Occipital lobe (tissue), 3 donors: ENCODE data around the gene EFCAB9. TPM values are rescaled to one million over a fixed set of nuclear protein-coding genes. Genes with fewer than 3 reads are reported as not detected.

Experiments
- DNase-seq: peaks from one replicate; lab custom pipeline; 2025; lab: John Stamatoyannopoulos, UW
- small RNA-seq: library from RNA; depleted of rRNA; stranded (forward); fragments of <200 nt; gene quantifications from one replicate; pipeline ENCODE3, GENCODE V24; 2014
- total RNA-seq: library from RNA; depleted of rRNA; stranded (reverse); fragments of >200 nt; gene quantifications from one replicate; pipeline ENCODE4 v1.2.3, GENCODE V29; 2014

Gene EFCAB9
- total RNA-seq, 1 donor from 2014 or later, result not detected

DNA sequence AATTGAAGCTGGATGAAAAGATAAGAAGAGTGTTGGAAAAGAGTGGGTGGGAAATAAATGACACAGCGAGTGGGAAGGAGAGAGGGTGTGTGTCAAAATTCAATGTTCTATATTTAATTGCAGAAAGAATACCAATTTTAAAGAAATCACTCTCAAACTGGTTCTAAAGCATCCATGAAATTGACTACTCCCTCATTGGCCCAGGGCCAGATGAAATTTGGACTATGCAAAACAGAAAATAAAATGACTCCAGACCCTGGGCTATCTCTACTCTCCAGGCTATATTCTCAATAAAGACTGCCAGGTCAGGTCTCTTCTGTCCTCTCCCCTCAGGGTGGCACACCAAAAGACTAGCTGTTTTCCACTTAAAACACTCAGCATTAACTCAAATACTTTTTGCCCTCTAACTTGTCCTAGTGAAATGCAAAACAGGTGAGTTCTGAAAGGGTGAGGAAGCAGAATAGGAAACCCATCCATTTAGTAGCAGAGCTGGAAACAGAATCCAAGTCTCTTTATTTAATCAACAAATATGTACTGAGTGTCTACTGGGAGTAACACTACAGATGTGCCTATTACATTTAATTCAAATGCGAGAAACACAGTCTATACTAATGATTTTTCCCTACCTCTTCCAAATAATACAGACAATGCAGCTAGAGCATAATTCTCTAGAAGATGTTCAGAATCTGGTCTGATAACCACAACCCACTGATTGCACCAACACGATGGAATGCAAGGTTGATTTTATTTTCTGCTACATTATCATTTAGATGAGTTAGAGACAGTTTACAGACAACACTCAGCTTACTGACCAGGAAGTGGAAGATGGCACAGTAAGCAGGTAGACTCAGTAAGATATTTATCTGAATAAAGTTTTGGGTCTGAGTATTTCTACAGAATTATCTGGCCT, 42.1 kb downstream of the EFCAB9 start:
- DNase-seq, result no peak

DNA sequence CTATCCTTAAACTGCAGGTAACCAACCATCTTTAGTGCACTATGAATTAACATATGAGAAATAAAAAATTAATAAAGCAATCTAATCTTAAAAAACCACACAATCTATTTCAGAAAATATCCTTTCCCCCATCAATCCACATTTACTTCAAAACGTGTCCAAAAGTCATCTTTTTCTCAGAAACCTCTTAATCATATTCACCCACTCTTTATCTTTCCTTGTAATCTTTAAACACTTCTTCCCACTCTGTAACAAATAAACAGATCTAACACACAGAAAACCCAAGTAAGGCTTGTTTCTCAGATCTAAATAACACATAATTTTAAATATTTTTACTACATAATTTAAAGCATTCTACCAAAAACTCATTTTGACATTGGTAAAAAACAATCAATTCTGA, 44.4 kb downstream of the EFCAB9 start:
- DNase-seq, result no peak

DNA sequence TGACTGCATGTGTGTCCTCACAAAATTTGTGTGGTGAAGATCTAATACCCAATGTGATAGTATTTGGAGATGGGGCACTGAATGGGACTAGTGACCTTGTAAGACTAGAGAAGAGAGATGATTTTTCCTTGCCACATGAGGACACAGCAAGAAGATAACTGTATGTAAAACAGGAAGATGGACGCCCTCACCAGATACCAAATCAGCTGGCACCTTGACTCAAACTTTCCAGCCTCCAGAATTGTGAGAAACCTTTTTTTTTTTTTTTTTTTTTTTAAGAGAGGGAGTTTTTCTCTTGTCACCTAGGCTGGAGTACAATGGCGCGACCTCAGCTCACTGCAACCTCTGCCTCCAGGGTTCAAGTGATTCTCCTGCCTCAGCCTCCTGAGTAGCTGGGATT, 49.3 kb downstream of the EFCAB9 start:
- DNase-seq, result no peak

DNA sequence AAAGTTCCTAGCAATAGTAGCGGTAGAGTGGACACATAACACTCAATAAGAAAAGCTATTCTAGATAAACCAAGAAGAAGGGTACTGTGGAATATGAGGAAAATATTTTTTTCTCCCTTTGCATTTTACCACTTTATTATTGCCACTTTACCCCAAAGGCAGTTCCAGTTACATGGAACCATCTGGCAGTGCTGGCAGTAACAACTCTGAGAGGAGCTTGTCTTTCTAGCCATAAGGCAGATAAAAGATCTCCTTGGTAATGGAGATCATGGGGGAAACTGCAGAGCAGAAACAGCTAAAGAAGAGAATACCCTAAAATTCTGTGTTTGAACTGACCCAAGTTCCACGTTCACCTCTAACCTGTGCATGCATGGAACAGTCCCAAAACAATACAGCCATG, 51.1 kb downstream of the EFCAB9 start:
- DNase-seq, result no peak

DNA sequence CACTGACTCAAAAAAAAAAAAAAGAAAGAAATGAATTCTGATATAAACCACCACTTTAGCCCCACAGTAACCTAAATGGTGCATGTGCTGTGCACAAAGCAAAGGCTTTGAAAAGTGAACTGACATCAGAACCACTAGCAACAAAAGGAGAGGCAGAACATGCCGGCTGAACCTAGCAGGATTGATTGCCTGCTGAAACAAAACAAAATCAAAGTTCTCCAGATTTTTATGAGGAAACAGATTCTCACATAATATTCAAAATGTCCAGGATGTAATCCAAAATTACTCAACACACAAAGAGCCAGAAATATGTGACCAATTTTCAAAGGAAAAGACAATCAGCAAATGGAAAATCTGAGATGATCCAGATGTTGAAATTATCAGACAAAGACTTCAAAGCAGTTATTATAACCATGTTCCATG, 51.7 kb downstream of the EFCAB9 start:
- no peak for DNase-seq

DNA sequence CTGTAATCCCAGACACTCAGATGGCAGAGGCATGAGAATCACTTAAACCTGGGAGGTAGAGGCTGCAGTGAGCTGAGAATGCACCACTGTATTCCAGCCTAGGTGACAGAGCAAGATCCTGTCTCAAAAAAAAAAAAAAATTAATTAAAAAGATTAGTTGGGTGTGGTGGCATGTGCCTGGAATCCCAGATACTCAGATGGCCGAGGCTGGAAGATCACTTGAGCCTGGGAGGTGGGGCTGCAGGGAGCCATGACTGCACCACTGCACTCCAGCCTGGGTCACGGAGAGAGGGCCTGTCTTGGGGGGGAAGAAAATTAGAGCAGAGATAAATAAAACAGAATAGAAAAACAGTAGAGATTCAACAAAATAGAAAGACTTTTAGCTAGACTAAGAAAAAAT, 54.7 kb downstream of the EFCAB9 start:
- DNase-seq, result no peak

DNA sequence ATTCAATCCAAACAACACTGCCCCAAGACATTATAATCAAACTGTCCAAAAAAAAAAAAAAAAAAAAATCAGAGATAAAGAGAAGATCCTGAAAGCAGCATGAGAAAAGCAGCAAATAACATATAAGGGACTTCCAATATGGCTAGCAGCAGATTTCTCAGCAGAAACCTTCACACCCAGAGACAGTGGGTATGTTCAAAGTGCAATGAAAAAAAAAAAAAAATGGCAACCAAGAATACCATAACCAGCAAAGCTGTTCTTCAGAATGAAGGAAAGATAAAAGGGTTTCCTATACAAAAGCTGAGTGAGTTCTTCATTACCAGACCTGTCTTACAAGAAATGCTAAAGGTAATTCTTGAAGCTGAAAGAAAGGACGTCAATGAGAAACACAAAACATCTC, 57.4 kb downstream of the EFCAB9 start:
- DNase-seq, result no peak

DNA sequence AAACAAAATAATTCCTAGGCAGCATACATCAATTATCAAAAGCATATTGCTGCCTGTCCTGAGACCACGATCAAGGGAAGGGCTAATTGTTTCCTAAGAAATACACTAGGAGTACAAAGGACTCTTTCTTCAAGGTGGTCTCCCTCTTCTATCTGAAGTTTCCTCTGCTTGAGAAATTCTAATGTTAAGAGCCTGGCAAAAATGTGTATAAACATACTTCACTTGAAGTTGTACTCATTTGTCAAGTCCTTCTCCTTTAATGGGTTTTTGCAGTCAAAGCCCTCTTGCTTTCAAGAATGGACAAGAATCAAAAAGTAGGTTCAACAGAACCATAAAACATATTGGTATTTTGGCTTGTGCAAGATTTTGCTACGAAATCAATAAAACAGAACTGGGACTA, 58.5 kb downstream of the EFCAB9 start:
- DNase-seq, result no peak

Small RNA genes lying within 50 kb of the gene (small RNA-seq; reads per million reads assigned to genes)
- not detected for gene RF00191

Other genes starting within 250 kb of the EFCAB9 start
- gene FBXW11, start 187.5 kb upstream of the EFCAB9 start, total RNA-seq, result 162 TPM
- 9.8 TPM for gene STK10, start 5.9 kb upstream of the EFCAB9 start, total RNA-seq
- 81.9 TPM for gene UBTD2, start 89.6 kb downstream of the EFCAB9 start, total RNA-seq